GM18951 (cell line): Measurements from ENCODE around the gene IRF8.

ENCODE experiments used
- POLR2A ChIP-seq: IDR thresholded peaks from 4 replicates; pipeline ENCODE4 v1.6.1; 2011; ENCODE audit warnings: mild to moderate bottlenecking; ENCODE audit not compliant: insufficient read length, insufficient read depth; ENCODE audit errors: extremely low read depth
- in situ Hi-C: fragments of 300-500 bp; cut with MboI; formaldehyde crosslinking; loops from one replicate; pipeline ENCODE4 v1.12.0; 2022; ENCODE audit warnings: low sequenced_read_pairs, mixed read lengths, inconsistent platforms; ENCODE audit not compliant: unreplicated experiment

IRF8 gene

DNA sequence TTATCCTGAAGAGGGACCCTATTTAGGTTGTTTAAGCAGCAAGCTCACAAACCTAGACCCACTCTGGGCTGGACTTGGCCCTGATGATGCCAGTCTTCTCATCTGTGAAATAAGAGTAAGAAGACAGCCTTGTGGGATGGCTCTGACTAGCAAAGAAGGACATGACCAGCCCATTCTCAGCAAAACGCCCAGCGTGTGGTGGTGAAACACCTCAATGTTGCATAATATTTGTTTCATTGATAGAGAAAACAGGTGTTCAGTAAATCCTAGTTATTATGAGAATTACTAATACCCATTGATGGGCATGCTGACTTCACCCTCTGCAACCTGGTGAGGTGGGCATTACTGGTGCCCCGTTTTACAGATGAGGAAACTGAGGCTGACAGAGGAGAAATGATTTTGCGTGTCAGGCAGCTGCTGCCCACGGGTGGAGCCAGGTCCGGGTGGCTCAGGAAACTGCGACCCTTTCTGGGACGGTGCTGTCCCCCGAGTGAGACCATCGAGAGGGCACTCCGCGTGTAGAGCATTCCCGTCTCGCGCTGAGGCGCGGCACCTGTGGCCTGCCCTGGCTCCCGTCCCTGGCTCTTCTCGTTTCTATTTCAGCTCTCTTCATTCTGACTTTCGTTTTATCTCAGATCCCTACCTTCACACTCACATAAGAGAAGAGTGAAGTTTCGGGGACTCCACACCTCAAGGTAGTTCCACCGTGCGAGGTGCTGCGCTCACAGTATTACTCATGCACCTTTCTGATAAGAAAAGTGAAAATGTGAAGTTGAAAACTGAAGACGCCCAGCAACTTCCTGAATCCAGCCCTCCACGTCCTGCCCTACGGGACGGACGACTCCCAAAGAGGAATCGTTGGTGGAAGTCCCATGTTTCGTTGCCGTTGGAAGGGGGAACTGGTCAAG is 48.5 kb downstream of the IRF8 start:
- TF ChIP-seq POLR2A: no peak
- in situ Hi-C loops: no loop called here

DNA sequence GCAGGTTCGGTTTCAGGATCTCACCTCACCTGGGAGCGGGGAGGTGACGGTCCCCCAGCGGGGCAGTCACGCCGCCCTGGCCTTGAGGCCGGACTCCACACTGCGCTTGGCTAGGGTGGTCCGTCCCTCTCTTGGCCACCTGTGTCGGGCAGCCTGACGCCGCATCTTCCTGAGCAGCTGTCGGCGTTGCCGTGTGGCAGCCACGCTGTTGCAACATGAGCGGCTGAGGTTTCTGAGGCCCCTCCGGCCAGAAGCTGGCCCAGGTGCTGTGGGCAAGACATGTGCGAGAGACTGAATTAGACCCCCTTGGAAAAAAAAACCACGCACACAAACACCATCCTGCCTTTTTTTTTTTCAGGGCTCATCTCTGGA is 49.2 kb downstream of the IRF8 start:
- in situ Hi-C loops: no loop called here
- TF ChIP-seq POLR2A: no peak

DNA sequence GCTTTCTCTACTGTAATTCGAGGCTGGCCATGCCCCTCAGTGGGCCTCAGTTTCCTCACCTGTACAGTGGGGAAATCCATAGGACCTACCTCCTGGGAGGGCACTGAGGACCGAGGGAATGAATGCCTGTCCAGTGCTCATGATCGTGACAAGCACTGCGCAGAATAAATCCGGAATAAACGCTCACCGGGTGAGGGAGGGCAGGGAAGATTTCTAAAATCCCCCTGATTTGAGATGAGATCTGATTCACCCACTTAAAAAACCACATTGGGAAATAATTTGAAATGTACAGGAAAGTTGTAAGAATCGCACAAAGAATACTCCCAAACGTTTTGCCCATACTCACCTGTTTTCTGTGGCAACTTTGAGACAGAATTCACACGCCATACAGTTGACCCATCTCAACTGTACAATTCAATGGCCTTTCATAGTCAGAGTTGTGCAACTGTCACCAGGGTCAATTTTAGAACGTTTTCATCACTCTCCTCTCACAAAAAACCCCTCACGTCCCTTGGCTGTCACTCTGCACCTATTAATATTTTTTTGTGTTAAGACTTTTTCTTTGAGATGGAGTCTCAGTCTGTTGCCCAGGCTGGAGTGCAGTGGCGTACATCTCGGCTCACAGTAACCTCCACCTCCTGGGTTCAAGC is 49.8 kb downstream of the IRF8 start:
- TF ChIP-seq POLR2A: no peak
- in situ Hi-C loops: no loop called here

DNA sequence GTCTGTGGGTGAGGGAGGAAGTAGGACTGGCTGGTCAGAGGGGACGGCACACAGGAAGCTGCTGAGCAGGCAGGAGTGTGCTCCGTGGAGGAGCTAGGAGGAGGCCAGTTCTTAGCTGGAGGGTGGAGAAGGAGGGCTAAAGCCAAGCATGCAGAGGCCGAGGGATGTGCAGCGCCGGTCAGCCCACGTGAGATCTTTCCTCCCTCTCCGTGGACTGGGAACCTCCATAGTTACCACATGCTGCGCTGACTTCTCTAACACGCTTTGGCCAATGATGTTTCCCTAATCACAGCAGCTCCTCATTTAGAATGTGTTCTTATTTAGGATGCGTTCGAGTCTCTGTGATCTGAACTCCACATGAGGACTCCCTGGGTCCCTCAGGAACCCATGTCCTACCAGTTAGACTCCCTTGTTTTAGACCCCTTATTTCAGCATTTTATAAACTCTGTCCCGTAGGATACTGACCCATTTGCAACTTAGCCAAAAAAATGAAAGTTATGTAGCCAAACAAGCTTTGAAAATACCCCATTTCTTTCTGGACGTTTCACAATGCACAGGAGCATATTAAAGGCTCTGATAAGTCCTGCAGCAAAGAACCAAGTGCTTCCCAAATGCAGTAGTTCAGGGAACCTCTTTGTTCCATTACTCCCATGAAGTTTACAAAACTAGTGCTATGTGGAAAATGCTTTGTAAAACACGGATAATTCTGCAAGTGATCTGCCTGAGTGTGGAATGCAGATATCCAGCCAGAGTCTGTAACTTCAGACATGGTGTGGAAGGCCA is 51.4 kb downstream of the IRF8 start:
- no peak for TF ChIP-seq POLR2A

DNA sequence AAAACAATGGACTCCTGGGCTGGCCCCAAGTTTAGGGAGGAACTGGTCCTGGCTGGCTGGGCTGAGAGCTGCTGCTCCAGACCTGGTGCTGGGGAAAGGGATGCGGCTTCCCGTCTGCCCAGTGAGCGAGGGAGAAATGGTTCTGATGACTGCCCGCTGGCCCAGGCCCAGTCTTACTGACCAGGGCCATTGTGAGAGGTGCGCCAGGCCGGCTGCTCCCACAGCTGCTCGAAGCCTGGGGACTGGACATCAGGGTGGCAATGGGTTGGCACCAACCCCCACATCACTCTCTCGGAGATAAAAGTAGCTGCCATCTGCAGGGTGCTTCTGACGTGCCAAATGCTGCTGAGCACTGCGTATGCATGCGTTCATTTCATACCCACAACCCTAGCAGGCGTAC is 53.2 kb downstream of the IRF8 start:
- TF ChIP-seq POLR2A: no peak
- in situ Hi-C loops: no loop called here

More for the DNA sequence above, 51.4 kb downstream of the IRF8 start:
- in situ Hi-C loops: no loop called here

DNA sequence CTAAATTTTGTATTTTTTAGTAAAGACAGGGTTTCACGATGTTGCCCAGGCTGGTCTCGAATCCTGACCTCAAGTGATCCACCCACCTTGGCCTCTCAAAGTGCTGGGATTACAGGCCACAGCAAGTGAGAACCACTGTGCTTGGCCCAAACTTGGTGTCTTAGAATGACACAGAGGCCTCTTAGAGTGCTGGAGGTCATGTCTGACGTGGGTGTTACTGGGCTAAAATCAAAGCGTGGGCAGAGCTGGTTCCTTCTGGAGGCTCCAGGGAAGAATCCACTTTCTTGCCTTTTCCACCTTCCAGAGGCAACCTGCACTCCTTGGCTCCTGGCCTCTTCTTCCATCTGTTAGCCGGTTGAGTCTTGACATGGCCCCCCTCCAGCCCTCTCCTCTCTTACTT is 53.8 kb downstream of the IRF8 start:
- TF ChIP-seq POLR2A: no peak
- in situ Hi-C loops: no loop called here

DNA sequence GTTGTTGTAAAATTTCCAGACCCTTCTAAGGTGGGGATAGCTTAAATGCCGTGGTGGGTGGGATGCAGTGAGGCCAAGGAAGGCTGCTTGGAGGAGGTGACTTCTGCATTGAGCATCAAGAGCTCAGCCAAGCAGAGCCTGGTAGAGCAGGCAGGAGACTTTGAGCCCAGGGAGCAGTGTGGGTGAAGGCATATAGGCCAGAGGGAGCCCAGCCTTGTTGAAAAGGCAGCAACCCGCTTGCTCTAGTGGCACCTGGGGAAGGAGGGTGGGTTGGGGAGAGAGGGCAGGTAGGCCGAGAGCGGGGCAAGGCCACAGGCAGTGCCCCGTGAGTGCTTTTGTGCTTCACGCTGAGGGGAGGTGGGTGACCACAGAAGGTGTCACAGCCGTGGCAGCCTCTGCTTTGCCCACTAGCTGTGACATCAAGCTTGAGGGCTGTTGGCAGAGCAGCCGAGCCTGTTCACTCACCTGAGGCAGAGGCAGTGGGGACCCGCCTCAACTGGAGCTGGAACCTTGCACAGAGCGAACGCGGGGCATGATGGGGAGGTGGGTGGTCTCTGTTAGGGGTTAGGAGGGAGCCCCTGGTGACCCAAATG is 56.1 kb downstream of the IRF8 start:
- in situ Hi-C loops: no loop called here

DNA sequence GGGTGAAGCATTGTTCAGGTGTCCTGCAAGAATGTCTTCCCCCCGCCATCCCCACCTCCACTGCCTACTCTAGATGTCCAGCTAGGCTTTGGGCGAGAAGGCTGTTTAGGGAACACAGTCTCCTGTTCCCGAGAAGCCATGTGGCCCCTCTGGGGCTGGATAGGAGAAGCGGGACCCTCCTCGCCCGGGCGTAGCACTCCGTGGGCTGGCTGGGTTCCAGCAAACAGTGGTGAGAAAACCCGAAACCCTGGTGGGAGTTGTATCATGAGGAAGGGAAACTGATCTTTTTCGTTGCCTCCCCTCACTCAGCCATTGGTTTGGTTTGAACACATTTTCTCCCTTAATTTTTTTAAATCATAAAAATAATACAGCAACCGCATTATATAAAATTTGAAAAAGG is 56.6 kb downstream of the IRF8 start:
- in situ Hi-C loops: no loop called here
- TF ChIP-seq POLR2A: no peak

More for the DNA sequence above, 56.1 kb downstream of the IRF8 start:
- no peak for TF ChIP-seq POLR2A

DNA sequence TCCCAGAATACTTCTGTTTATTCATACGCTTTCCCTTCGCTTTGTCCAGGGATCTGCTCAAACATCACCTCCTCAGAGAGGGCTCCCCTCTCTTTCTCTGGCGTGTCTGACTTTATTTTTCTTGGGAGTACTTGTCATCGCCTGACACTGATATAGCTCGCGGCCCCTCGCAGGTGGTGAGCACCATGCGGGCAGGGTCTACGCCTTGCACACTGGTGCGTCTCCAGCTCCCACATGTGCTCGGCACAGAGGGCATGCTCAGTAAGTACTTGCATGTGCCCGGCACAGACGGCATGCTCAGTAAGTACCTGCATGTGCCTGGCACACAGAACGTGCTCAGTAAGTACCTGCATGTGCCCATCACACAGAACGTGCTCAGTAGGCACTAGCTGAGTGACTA is 57.5 kb downstream of the IRF8 start:
- in situ Hi-C loops: no loop called here
- TF ChIP-seq POLR2A: no peak

DNA sequence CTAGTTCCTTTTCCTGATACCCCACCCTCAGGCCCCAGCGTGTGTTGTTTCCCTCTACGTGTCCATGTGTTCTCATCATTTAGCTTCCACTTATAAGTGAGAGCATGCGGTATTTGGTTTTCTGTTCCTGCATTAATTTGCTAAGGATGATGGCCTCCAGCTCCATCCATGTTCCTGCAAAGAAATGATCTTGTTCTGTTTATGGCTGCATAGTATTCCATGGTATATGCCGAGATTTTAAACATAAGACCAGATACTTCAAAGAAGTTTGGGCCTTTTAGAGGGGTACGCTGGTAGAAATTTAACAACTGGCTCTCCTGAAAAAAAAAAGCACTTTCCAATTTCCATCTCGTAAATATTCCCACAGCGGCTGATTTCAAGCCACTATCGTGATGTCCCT is 59.8 kb downstream of the IRF8 start:
- TF ChIP-seq POLR2A: no peak

DNA sequence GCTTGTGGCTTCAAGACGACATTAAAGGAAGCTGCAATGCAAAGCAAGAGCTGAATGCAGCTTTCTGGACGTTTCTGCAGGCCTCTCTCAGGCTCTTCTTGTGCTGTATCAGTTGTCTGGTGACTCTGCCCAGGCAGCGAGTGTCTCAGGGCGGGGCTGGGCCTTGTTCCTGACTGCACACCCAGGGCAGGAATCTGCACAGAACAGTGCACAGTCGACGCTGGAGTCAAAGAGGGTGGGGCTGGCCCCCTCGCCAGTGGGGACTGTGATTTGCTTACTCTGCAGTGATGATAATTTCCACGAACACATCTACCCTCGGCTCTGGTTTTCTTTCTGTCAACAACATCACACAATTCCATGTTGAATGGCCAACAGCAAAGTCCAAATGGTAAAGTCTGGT is 60.7 kb downstream of the IRF8 start:
- no peak for TF ChIP-seq POLR2A
- in situ Hi-C loops: no loop called here

More for the DNA sequence above, 59.8 kb downstream of the IRF8 start:
- in situ Hi-C loops: no loop called here

DNA sequence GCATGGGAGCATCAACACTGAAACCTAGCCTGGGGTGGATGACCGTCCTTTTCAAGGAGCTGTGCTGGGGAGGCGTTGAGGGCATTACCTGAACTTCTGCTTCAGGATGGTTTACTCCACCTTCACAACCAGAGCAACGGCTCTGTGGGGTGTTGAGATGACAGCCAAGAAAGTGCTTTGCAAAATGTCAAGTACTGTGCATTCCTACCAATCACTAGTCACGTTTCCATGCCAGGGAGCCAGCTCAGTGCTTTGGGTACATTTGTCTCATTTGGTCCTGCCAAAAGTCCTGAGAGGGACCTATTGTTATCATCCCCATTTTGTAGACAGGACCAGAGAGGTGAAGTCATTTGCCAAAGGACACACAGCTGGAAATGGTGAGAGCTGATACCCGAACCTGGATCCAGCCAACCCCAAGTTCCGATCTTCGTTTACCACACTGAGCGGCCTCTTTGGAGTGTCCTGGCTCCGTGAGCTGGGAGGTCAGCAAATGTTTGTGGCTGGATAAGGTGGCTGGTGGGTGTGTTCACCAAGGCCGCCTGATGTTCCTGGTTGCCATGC is 61.6 kb downstream of the IRF8 start:
- in situ Hi-C loops: no loop called here
- TF ChIP-seq POLR2A: no peak
